ENCODE measurements around the gene GALNT13.

The GALNT13 gene

DNA sequence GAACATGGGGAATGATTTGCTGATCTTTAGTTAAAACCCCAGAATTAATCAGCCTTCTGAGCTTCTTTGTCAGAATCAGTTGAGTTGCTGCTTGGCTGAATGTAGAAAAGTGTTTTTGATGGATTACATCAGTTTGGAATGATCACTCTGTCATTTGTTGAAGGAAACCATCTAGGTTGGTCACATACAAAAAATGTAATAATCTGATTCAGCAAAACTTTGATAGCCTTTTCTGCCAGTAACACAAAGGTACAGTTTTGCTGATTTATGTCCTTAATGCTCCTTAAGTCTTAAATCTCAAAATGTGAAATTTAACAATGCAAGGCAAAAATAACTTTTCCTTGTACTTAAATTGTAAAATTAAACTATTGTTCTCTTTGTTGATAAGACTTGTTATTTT is 74.3 kb downstream of the GALNT13 start:
- DNase-seq (ENCODE audit: low spot score): no peak

DNA sequence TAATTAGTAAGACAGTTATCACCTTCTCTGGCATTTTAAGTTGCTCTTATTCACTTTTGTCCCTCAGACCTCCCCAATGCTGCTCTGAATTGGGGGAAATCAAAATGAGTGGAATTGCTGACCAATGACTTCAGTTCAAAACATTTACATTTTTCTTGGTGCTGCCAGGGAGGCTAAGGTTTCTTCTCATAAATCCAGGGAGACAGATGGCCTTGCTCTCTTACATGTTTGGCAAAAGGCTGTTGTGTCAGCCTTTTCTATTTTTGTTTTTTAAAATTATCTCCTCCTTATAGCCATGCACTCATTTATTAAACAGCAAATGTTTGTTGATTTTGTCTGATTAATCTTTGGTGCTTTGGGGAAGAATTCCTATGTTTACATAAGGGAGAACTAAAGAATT is 82.0 kb downstream of the GALNT13 start:
- no peak for DNase-seq (ENCODE audit: low spot score)

DNA sequence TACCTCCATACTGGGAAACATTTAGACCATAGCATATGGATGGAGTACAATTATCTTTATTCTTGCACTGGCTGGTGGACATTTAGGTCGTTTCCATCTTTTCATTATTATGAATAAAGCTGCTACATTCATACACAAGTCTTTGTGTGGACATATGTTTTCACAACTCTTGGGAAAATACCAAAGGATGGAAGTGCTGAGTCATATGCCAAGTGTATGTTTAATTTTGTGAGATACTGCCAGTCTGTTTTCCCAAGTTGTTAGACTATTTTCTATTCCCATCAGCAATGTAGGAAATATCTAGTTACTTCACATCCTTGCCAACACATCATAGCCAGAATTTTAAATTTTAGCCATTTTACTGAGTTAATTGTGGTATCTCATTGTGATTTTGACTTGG is 91.5 kb downstream of the GALNT13 start:
- no peak for DNase-seq (ENCODE audit: low spot score)

DNA sequence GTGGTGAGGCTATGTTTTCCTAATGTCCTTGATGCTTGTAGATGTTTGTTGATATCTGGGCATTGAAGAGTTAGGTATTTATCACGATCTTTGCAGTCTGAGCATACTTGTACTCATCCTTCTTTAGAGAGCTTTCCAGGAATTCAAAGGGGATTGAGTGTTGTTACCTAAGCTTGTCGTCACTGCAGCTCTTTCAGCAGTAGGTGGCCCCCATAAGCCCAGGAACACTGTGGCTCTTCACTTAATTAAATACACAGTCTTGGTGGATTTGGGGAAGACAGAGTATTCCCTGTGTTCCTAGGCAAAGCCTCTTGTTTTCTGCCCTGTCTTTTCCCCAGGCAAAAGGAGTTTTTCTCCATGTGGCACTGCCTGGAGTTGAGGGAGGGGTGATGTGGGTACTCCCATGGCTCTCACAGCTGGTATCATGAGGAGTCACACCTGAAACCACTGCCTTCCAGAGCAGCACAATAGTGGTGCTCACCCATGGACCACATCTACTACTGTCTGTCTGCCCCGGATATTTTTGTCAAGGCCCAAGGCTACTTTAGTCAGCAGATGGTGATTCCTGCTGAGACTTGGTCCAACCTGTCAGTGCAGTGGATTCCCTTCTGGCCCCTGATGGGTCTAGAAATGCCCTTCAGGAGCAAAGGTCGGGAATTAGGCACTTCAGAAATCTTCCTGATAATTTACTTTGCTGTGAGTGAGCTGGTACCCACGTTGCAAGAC is 95.7 kb downstream of the GALNT13 start:
- no peak for DNase-seq (ENCODE audit: low spot score)

DNA sequence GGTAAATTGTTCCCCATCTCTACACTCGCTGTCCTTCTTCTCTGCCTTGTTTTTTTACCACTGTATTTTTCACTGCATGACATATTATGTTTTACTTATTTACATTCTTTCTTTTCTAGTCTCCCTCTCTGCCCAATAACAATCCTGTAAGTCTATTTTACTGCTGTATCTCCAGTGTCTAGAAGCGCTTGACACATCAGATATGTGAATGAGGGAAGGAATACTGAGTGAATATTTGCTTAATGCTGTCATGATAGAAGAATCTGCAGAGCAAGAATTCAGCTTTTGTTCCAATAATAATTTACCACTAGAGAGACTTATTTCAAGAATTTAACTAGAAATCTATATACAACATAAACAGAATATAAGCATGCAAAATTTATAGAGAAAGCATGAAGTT is 99.5 kb downstream of the GALNT13 start:
- DNase-seq (ENCODE audit: low spot score): no peak

DNA sequence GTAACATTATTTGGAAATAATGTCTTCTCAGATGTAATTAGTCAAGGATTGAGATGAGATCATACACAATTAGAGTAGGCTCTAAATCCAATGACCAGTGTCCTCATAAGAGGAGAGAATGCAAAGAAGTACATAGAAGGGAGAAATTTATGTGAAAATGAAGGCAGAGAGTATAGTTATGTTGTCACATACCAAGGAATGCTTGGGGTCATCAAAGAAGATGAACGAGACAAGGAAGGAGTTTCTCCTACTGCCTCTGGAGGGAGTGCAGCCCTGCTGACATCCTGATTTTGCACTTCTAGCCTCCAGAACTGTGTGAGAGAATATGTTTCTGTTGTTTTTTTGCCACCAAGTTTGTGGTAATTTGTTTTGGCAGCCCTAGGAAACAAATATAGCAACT is 100.1 kb downstream of the GALNT13 start:
- no peak for DNase-seq (ENCODE audit: low spot score)

DNA sequence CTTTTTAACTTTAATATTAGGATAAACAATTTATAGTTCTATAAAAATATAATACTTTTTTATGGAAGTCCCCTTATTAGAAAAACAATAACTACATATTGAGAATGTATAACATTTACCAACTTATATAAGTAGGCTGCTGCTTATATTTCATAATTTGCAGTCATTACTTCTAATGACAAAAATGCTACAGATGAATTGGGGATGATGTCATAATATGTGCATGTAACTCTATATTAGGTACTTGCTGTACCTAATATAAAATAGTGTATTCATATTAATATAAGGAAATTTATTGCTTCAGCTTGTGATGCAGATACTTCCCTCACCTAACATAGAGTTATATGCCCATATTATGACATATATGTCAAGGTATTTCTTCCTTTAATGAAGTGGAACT is 100.7 kb downstream of the GALNT13 start:
- DNase-seq (ENCODE audit: low spot score): no peak

DNA sequence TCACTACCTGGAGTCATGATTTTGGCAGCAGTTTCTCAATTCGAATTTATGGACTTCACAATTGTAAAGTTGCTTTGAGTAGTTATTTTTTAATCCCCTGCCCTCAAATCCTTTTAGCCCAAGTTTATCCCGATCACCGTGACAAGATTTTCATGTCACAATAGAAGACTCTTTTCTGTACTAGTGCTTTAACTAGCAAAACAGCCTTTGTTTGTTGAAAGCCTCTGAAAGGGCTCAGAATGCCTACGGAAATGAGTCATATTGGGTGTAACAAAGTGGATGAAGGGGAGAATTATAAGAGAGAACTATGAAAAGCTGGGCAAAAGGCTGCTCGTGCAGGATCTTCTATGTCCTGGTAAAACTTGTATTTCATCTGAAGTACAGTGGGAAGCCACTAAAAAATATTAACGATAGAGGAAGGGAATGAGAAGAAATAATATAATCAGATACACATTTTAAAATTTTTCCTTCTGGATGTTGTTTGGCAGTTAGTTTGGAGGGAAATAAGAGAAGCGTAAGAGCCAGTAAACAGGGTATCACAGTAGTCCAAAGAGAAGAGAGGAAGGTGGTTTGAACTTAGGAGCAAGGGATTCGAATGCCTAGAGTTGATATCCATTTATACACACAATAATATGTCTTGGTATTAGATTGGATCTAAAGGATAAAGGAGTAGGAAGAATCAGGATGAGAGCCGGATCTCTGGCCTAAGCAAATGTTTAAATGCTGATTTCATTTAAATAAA is 114.9 kb downstream of the GALNT13 start:
- no peak for DNase-seq (ENCODE audit: low spot score)

DNA sequence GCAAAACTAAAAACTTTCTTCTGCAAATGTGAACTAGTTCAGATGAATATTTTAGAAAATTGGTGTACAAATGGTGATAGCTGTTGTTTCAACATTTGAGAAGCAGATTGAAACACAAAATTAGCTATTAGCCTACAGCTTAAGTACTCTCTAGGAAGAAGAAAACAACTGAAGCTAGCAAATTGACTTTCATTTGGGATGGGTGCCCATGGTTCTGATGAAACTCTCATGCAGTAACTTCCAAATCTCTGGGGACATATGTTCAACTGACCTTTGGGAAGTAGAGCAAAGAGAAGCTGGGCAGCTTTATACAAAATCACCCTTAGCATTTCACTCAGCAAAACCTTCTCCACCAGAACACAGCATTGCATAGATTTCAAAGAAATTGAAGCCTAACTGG is 119.0 kb downstream of the GALNT13 start:
- no peak for DNase-seq (ENCODE audit: low spot score)

DNA sequence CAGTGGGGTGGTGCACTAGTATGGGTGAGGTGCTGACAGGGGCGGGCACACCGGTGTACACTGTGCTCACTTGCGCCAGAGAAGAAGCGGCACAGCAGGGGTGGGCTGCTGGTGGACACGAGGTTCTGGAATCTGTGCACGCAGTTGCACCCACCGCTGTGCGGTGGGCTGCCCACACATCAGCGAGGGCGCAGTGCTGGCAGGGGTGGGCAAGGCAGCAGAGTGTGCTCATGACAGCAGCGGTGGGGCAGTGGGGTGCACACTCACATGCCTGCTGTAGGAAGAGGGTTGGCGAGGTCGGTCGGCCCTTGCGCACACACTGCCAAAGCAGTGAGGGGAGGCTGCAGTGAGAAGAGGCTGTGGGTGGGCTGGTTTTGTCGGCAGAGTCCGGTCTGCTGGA is 141.8 kb downstream of the GALNT13 start:
- no peak for DNase-seq (ENCODE audit: low spot score)

DNA sequence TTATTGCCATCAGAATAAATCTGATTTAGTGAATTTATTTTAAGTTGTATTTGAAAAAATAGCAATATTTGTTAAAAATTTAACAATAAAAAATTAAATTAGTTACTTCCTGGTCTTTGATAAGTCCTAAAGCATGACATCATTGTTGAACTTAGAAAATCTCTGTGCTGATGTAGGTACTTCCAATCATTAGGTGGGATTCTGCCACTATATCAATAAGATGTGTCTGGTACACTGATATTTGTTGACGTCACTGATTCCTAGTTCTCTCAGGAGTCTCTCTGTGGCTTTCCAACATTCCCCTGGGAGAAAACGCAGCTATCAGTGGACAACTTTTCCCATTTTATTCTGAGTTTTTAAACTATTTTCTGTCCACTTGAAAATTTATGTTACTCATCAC is 143.5 kb downstream of the GALNT13 start:
- DNase-seq (ENCODE audit: low spot score): no peak

DNA sequence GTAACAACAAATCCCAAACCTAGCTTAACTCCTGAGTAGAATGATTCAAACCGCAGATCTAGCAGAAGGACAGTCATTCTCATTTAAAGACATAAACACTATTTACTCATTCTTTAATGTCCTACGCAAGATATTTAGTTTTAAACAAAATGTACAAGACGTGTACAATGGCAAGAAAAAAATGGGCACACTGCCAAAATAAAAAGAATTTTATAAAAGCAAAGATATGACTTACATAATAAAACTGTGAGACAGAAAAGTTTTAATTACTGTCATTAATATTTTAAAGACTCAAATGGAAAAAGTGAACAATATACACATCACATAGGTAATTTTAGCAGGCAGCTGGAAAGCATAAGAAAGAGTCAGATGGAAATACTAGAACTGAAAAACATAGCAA is 157.8 kb downstream of the GALNT13 start:
- no peak for DNase-seq (ENCODE audit: low spot score)

DNA sequence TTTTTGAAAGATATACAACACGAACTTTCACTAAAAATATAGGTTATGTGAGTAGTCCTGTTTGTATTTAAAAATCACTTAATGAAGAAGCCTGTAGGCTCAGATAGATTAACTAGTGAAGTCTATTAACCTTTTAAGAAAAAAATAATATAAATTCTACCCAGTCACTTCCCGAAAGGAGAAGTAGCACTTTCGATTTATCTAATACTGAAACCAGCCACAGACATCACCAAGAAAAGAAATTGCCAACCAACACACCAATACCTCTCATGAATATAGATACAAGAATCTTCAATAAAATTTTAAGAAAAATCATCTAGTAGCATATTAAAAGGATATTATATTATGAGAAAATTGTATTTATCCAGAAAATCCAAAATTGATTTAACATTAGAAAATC is 160.5 kb downstream of the GALNT13 start:
- no peak for DNase-seq (ENCODE audit: low spot score)

DNA sequence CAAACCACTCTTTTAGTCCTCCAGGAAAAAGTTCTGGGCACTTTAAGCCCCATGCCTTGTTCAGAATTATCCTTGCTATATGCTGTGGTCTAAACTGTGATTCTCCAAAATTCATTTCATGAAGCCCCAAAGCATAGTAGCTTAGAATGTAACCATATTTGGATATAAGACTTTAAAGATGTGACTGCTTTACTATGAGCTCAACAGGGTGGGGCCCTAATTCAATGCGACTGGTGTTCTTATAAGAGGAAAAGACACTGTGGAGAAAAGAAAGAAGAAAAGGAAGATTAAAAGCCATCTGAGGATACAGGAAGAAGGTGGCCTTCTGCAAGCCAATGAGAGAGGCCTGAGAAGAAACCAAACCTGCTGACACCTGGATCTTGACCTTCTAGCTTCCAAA is 174.8 kb downstream of the GALNT13 start:
- no peak for DNase-seq (ENCODE audit: low spot score)

DNA sequence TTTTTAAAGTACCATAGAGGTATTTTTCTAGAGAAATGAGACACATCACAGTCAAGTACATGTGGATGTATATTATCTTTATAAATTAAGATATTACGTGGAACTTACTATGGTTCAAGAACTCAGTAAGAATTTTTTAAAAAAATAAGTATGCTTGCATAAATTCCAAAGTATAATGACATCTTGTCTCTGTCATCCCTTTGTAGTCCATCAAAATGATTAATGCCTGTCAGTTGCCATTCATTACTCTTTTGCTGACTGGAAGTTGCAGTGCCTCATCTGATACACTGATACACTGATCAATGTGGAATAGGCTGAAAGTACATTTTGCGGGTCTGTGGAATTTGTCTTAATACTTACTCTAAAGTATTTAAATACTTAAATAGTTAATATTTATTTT is 177.2 kb downstream of the GALNT13 start:
- no peak for DNase-seq (ENCODE audit: low spot score)

DNA sequence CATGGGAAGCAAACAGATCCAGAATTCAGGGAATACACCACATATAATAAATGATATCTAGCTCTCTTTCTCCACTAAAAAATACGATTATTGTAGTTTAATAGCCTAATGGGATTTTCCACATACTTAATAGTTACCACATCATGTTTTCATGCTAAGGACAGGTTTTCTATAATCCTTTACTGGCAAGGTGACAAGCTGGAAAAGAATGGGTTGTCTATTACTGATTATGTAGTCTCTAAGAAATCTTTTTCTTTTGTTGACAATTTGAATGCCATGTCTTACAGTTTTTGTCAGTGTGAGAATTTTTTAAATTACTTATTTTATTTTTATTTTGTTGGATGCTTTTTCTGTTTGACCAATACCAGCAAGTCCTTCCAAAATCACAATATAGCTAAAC is 177.8 kb downstream of the GALNT13 start:
- DNase-seq (ENCODE audit: low spot score): no peak

DNA sequence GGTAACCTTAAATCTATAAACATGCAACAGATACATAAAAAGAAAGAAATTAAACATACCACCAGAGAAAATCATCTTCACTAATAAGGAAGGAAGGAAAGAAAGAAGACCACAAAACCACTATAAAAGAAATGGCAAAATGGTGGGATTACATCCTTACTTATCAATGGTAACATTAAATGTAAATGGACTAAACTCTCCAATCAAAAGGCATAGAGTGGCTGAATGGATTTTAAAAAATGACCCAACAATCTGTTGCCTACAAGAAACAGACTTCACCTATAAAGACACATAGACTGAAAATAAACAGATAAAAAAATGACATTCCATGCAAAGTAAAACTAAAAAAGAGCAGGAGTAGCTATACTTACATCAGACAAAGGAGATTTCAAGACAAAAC is 195.4 kb downstream of the GALNT13 start:
- DNase-seq (ENCODE audit: low spot score): no peak

DNA sequence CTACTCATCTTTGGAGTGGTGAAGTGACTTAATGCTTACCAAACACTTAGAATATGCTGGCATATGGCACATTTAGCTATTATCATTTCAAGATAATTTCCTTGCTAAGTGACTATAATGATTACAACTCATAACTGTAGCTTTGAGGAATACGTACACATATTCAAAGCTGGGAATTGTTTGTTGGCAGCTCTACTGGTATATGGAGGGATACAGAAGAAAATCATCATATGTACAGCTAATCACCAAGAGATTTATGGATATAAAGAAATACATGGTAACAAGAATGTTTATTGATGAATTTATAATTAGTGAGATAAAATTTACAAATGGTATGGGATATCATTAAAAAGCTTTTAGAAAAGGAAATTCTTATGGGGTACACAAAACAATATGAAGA is 207.2 kb downstream of the GALNT13 start:
- no peak for DNase-seq (ENCODE audit: low spot score)

DNA sequence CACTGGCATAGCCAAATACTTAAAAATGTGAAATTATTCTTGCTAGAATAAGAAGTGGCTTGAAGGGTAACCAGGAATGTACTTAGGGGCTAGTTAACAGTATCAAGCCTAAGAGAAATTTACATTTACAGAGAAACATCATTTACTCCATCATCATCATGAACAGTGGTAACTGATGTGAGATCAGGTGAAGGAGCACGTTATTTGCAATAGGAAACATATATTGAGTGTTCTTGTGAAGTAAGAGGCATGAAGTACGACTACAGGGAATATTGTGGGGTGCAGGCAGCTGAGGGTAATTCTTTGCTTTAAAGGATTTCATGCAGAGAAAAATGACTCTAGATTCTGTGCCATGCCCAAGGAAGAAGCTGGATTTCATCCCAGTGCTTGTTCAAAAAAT is 220.8 kb downstream of the GALNT13 start:
- no peak for DNase-seq (ENCODE audit: low spot score)

DNA sequence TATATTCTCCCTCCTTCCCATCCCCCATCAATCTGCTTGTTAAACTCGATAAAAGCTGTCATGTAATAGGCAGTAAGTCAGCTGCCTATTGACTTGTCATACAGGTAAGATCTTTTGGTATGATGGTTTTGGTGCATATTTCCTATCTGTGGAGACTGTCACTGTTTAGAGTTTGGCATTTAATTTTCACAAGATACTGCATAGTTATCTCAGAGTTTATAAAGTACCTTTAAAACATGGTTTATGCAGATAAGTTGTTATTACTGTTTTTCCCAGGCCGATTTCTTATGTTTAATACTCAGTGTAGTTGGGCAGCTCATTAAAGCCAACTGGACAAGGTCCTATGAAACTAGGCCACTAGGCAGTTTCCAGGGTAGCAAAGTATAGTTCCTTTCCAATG is 222.1 kb downstream of the GALNT13 start:
- DNase-seq (ENCODE audit: low spot score): no peak

DNA sequence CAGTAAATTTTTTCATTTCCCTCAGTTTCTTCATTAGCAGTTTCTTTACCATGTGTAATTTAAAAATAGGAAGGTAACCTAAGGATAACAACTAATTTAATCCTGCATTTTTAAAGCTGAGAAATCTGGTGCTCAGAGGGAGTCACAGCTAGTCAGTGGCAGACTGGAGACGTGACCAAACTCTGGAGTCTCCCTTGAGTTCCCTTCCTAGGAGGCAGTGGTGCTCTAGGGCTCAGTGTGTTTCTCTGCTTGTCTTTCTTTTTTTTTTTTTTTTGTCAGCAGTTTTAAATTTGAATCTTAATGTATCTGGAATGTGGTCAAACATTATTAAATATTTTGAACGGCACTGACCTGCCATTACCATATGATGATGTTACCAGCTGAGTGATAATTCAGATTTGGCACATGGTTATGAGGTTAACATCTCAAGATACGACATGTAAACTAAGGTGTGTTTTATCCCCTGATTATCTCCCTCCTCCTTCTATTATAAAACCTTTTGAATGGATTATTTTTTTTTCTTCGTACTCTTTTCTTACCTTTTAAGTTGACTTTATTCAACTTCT is 226.2 kb downstream of the GALNT13 start:
- DNase-seq (ENCODE audit: low spot score): no peak

DNA sequence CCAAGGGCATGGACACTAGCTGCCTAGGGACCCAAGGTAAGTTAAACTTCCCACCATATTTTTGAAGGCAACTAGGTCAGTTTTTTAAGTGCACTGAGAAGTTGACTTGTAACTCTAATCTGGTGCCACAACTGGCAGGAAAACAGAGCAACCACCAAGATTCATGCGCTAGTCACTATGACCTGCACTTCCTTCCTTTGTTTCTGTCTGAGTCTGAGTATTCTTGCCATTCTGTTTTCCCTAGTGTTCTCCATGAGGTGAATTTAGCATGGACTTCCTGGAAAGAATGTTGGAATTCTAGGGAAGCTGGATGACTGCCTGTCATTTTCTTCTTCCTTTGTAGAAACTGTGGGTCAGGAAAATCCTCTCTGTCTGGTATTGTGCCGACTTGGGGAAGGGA is 249.0 kb downstream of the GALNT13 start:
- DNase-seq (ENCODE audit: low spot score): no peak

DNA sequence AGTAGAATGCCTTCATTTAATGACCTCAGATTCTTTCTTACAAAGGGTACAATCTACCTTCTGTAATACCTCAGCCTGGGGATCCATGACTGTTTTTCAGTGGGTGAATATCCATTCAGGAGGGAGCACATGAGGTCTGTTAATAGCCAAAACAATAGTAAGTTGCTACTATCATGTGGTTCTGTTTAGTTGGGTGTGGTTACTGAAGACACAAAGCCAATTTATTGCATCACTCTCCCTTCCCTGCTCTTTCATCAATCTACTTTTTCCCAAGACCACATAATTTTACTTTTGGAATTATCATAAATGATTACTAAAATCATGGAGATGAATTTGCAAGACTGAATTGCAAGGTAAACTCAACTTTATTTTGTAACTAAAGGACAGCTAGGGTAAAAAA is 254.2 kb downstream of the GALNT13 start:
- DNase-seq (ENCODE audit: low spot score): no peak

DNA sequence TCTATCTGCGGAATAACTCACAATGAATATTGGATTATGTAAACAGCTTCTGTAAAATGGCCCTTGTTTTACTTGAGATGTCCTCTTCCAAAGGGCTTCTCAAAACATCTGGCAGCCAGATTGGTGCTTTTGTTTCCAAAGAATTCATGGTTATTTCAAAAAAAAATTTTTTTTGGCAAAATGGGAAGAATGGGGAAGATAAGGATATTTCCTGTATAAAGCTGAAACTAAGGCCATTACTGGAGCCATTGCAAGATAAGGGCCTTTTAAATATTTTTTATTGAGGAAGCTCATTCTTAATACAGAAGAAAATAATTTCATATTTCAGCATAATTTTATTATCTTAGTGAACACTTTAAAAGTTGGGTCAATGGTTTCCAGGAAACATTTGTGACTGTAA is 259.1 kb downstream of the GALNT13 start:
- no peak for DNase-seq (ENCODE audit: low spot score)
